ENCODE results near the gene TRMT2B.
"Not testable (repeated sequence)": the region's sequence is repeated elsewhere in the genome, so short reads cannot be mapped to it uniquely, and the experiment has no call there.

Gene TRMT2B, protein sequence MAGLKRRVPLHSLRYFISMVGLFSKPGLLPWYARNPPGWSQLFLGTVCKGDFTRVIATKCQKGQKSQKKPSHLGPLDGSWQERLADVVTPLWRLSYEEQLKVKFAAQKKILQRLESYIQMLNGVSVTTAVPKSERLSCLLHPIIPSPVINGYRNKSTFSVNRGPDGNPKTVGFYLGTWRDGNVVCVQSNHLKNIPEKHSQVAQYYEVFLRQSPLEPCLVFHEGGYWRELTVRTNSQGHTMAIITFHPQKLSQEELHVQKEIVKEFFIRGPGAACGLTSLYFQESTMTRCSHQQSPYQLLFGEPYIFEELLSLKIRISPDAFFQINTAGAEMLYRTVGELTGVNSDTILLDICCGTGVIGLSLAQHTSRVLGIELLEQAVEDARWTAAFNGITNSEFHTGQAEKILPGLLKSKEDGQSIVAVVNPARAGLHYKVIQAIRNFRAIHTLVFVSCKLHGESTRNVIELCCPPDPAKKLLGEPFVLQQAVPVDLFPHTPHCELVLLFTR

DNA sequence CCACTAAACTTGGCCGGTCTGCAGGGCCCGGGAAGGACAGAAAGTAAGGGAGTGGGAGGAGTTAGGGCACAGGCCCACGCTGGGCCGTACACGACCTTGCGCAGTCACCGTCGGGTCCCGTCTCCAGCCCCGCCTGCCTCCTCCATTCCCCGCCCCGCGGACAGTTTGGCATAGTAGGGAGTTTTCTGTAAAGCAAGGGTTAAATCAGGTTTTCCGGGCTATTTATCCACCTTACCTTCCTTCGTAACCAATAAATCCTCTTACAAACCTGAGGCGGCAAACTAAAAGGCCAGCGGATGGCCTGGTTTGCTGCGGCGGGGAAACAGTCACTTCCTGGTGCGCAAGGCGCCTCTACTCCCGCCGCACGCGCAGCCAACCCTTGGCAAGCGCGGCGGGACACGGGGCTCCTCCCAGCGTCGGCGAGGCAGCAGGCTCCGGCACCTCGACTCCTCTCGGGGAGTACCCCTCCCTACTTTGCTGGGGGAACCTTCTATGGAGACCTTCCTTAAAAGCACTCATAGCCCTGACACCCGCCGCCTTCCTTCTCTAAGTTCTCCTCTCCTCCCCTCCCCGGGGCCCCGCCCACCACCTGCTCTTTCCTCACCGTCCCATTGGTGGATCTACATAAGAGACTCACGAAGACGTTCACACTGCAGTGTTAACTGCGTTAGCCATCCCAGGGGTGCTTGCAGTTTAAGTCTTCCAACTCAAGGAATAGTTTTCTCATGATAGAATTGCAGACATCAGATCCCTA lies at the start of gene TRMT2B:
TRMT2B (minus strand) TSS at position 563 of the 754 bp plus-strand sequence. CDS start 9,822 bp downstream, outside the sequence.
- FAIRE-seq = peak; percentile 30

DNA sequence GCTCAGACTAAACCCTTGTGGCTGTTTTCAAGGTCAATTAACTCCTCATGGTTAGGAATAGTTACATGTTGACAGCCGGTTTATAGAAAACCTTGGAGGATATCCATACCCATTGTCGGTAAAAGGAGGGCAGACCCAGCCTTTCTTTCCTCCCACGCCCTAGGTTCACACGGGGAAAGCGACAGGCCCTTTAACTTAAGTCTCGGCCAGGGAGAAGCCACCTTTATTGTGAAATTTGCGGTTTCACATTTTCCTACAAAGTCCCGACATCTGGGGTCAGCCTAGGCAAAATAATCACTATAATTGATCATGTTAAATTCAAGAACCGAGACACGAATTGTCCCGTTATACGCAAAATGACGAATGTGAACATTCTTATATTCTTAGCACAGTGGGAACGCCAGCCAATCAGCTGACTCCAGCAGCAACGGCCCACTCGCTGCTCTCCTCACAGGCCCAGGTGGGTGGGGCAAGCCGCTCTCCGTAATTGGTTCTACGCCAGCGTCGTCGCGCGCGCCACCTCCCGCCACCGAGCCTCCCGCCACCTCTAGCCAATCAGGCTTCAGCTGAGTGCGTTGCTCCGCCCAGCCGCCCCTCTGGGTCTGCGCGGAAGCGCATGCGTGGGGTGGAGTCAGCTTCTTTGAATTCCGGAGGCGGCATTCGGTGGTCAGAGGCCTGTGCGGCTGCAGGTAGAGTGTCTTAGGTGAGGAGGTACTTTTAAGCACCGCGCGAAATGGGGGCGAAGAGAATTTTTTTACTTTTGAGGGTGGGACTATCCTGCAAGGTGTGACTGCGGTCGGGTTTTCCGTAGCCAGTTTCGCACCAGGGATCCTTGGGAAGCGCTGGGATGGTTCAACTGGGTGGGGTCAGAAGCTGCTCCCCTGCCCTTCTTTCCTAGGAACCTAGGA lies 45.9 kb upstream of the TRMT2B start, which contains the start of gene CENPI:
CENPI (plus strand) TSS at position 659 of the 908 bp plus-strand sequence. CDS start 2,867 bp downstream, outside the sequence.
- FAIRE-seq = peak; percentile 99

DNA sequence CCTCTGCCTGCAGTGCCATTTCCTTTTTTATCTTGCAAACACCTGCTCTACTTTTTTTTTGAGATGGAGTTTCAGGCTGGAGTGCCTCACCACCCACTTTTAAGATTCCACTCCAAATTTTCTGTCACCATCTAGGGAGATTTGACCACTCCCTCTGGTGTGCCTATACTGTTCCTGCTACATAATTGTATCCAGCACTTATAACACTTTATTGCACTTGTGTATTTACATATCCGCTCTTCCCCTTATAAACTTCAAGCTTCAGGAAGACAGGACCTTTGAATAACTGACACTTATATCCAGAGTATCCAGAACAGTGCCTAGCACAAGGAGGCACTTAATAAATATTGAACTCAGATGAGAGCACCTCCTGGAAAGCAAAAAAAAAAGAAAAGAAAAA lies 39.9 kb upstream of the TRMT2B start:
- no peak for FAIRE-seq

DNA sequence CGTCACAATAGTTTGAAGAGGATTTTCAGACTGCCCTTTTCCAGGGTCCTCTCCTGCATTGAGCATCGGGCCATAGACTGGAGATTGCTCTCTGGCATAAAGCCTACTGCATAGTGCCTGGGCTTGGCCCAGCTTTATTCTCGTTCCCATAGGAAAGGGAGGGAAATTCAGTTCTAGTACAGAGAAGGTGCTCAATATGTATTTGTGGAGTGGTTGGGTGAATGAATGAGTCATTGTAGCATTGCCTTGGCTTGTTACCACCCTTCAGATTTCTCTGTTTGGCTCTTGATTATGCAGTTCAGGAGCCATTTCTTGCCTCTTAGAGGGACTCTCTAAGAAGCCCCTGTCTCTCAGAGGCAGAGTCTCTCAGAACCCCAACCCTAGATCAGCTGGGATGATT lies 29.3 kb upstream of the TRMT2B start:
- FAIRE-seq = no peak

DNA sequence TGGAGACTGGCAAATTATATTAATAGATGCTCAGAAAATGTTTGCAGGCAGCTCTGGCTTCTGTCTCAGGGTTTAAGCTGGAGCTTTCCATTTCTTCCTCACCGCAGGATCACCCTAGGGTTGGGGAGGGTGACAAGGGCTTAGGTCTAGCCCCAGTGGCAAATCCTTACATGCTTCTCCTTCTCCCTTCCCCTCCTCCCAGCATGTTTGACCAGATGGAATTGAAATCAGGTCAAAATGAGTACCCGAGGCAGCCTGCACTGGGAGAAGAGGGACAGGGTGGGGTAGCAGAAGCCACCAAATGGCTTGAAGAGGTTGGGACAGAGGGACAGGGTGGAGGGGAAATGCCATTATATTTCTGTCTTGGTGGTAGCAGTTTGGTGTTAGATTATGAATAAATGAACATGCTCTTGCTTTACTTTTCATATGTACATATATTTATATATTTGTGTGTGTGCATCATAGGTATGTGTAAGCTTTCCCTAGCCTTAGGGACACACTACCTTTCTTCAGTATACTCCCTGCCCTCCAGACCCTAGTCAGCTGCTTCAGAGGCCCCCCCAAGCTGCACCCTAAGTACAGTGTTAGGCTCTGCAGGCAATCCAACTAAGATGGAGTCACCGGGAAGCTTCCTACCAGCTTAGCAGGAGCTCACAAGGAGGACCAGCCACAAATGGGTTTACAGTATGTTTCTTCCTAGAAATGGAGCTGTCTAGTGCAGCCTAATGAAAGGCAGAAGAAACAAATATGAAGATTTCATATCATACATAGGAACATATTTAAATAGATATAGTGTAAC lies 28.6 kb upstream of the TRMT2B start:
- no peak for FAIRE-seq

DNA sequence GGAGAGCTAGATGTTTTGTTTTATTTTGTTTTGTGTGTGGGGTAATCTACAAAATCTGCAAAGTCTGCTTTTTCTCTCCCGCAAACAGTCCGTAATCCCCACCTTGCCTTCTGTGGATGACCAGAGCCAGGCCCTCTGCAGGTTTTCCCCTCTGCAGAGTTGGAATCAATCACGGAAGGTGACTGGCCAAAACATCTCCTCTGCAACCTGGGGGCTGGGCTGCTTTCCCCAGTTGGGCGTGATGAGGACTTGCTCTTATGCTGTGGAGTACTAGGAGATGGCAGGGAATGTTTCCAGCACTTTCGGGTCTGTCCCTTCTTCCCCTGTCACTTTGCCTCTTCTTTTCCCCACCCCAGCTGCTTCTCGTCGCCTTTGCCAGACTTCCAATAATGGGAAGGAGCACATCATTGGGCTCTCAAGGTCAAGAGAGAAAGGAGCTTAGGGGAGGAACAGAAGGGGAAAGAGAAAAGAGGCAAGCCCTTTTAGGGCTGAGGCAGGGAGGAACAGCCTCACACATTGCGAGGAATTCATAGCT lies 27.9 kb upstream of the TRMT2B start:
- FAIRE-seq = no peak

DNA sequence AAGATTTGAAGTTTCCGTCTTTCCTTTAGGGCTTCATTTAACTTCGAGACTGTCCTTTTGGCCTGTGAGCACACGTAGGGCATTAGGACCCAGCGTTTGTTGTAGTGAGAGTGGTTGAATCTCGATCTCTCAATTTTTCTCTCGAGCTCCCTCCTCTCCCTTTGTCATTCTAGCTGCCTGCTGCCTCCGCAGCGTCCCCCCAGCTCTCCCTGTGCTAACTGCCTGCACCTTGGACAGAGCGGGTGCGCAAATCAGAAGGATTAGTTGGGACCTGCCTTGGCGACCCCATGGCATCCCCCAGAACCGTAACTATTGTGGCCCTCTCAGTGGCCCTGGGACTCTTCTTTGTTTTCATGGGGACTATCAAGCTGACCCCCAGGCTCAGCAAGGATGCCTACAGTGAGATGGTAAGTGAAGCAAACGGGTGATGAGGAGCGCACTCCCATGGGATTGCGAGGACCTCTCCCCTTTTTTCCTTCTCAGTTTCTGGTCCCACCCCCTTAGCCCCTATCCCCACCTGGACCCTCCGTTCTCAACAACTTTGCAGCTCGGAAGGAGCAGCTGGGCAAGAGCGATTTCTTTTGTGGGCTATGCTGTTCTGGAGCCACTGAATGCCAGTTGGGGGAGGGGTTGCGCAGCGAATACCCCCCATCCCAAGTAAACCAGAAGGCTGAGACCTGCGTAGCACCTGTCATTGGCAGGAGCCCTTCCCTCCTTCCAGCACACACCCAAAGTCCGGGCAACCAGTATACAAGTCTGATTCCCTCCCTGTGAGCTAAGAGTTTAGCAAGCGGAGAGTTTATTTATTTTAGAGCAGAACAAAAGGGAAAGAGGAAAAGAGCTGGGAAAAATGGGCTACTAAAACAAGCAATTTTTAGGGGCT lies 27.0 kb upstream of the TRMT2B start, which contains the start of gene TMEM35A:
TMEM35A (plus strand) TSS at position 164 of the 883 bp plus-strand sequence; CDS start at position 288, 124 bp downstream.
- FAIRE-seq = no peak

DNA sequence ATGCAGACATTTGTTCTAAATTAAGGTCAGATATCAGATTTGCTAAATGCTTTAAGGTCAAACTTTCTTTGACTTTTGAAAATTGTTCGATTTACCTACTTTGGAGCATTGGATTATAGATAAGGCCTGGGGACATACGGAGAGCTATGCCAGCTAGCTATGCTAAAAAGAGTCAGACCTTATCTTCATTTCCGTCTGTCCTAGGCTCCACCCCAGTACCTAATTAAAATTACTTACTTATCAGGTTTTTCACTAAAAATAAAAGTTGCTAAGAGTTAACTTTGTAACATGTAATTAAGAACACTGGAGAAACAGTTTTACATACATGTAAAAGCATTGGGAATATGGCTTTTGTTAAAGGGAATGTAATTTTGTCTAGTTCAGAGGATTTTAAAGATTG lies 19.7 kb upstream of the TRMT2B start:
- FAIRE-seq = no peak

DNA sequence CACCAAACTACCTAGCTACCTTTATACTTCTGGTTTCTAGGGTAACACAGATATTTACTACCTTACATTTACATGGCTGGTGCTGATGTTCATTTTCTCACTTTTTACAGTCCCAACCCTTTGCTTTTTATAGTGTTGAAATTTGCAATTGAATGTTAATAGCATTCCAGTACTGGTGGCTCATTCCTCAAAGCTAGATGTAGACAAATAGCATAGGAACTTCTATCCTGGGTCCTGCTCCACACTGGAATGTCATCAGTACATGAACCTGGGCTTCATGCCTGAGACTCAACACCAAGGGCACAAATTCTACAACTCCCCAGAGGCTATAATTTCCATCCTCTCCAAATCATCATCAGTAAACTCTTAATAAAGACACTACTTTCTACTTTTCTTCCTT lies 10.3 kb upstream of the TRMT2B start:
- no peak for FAIRE-seq

DNA sequence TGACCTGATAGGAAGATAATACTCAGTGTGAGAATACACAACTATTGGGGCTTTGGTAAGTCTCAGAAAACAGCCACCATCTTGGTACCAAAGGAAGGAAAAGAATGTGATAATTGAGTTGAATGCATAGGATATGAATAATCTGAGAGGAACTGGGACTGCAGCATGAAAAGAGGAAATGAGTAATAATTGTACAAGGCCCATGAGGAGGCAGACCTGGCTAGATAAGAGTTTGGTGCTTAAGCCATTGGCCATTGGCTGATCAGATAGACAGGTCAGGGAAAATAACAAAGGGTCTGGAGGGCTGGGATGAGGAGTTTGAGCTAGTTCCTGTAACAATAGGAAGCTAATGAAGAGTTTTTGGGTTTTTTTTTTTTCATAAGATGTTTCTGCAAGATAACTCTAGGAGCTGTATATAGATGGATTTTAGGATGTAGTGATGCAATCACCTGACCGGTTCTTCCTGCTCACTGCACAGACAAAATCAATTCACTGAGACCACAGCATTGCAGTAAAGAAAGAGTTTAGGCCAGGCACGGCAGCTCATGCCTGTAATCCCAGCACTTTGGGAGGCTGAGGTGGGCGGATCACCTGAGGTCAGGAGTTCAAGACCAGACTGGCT lies 5.3 kb upstream of the TRMT2B start:
- no peak for FAIRE-seq

DNA sequence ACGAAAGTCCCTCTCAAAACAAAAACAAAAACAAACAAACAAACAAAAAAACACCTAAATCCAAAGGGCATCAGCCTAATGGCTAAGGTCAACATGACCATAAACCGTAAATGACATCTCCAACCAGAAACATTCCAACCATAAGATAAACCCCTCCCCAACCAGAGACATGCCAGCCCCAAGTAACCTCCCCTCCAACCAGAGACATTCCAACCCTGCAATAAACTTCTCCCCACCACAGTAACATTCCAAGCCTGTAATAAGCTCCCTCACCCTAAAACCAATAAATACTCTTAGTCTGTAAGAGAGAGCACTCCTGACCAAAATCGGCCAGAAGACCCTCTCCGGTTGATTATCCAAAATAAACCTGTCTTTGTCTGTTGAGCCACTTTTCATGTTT lies 4.6 kb upstream of the TRMT2B start:
- not testable (repeated sequence) for FAIRE-seq

DNA sequence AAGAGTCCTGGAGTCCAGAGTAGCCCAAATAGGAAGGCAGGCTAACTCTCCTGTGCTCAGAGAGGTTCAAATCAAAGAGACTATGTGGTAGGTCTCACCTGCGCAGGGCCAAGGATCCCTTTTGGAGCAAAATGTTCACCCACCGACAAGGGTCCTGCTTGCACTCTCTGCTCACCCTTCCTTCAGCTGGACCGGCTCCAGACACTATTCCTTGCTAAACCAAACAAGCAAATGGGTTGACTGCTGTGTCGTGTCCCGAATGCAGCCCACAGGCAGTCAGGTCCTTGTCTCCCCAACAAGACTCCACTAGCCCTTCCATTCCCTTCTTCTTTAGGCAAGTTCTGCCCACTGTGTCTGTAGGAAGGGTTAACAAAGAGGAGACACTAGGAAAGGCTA lies 760 bp downstream of the TRMT2B start:
- FAIRE-seq = no peak

DNA sequence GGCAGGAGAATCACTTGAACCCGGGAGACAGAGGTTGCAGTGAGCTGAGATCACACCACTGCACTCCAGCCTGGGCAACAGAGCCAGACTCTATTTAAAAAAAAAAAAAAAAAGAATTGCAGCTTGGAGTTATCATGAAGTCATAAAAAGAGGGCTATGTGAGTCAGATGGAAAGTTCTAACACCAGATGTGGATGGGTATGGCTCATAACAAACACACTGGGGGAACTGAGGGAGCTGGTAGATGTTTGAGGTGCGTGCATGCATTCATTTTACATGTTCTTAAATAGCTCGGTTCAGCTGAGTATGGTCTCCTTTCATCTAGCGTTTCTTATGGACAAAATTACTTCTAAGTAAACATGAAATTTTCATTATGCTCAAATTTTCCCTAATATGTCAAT lies 11.7 kb downstream of the TRMT2B start:
- no peak for FAIRE-seq

DNA sequence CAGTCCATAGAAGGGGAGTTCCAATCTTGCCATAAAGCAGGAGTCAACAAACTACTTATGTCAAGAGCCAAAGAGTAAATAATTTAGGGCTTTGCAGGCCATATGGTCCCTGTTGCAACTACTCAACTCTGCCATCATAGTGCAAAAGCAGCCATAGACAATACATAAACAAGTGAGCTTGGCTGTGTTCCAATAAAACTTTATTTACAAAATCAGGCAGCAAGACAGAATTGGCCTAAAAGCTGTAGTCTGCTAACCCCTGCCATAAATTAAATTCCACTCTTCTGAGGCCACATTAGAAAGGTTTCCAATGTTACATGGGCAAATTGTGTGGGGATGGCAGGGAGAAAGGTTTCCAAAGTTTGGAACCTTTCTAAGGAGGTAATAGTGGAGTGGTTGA lies 14.7 kb downstream of the TRMT2B start:
- FAIRE-seq = no peak

DNA sequence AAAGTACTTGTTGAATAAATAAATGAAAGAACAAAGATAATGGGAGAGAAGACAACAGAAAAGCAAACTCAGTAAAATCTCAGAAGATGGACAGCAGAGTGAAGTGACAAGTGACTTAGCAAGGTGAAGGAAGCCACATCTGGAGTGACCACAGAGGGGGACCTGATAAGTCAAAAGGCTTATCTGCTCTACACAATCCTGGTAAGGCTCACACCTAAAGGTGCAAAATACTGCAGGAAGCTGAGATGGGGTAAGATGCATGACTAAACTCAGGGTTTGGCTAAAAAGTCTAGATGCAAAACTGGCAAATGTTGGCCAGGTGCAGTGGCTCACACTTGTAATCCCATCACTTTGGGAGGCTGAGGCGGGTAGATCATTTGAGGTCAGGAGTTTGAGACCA lies 22.2 kb downstream of the TRMT2B start:
- no peak for FAIRE-seq

DNA sequence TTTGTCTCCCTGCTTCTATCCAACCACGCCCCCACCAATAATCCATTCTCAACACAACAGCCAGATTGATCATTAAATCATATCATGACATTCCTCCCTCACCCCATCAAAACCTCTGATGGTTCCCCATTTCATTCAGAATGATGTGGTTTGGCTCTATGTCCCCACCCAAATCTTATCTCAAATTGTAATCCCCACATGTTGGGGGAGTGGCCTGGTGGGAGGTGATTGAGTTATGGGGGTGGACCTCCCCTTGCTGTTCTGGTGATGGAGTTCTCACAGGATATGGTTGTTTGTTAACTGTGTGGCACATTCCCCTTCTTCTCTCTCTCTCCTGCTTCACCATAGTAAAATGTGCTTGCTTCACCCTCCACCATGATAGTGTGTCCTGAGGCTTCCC lies 23.3 kb downstream of the TRMT2B start:
- no peak for FAIRE-seq

DNA sequence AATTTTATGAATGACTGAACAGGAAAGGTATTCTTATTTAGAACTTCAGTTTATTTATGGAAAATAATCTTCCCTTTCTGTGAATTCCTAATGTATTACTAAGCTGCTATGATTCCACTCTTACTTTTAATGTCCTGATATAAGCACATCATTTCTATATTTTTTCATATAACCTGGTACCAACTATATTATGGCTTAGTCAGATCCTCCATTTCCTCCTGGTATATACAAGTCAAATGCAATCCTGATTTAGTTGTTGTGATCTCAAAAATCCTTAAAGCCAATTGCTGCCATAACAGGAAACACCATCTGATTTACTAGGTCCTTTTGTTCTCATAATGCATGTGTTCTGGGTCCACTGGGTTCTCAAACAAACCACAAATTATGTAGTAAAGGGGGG lies 26.8 kb downstream of the TRMT2B start:
- FAIRE-seq = no peak

DNA sequence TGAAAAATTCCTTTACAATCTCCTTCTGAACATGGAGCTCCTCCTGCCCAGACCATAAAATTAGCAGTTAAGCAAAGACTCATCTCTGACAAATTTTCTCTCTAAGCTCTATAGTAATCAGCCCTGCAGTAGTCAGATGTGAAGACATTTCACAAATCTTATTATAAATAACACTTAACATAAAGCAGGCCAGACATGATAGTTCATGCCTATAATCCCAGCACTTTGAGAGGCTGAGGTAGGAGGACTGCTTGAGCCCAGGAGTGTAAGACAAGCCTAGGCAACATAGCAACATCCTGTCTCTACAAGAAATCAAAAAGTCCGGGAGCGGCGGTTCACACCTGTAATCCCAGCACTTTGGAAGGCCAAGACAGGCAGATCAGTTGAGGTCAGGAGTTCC lies 29.9 kb downstream of the TRMT2B start:
- no peak for FAIRE-seq

DNA sequence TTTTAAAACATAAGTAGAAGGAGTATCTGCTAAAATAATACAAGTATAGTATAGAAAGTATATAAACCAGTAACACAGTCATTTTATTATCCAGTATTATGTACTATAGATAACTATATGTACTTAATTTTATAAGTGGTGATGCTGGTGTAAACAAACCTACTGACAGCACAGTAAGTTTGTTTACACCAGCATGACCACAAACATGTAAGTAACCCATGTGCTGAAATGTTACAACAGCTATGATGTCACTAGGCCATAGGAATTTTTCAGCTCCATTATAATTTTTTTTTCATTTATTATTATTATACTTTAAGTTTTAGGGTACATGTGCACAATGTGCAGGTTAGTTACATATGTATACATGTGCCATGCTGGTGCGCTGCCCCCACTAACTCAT lies 39.9 kb downstream of the TRMT2B start:
- FAIRE-seq = not testable (repeated sequence)

DNA sequence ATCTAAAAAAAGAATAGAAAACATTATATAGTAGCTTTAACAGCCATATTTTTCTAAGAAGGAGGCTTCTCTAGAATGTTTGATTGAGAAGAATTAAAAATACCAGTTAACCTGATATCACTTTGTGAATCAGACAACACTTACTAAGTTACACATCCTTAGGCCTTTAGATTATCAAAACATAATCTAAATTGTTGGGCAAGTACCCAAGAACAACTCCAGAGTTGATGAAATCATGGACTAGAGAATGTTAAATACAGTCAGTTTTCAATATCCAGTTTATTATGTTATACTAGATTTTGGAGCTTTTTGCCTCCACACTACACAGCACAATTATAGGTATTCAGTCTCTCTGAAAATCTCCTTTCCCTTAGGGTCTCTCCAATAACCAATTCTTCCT lies 42.8 kb downstream of the TRMT2B start:
- FAIRE-seq = no peak

Measured in G401.6 (cell line).